Measurements from ENCODE around the gene RABGAP1L.

RABGAP1L gene

GRCh38 chr1:174746024-174746808 is 586.9 kb downstream of the RABGAP1L start:
- DNase-seq (ENCODE audit: low read depth in 2 of 2) = no peak
- no peak overlapping the region for H3K4me3 ChIP-seq (replicated peaks in 1 of 2; ENCODE audit: low read depth in 2 of 2, low read length in 2 of 2)
- TF ChIP-seq CTCF (IDR thresholded peaks at IDR 0.05; ENCODE audit: low read depth, low read length) = no peak

GRCh38 chr1:174747613-174748012 is 588.3 kb downstream of the RABGAP1L start:
- H3K4me3 ChIP-seq (replicated peaks in 1 of 2; ENCODE audit: low read depth in 2 of 2, low read length in 2 of 2) = no peak overlapping the region
- no peak for DNase-seq (ENCODE audit: low read depth in 2 of 2)
- TF ChIP-seq CTCF (IDR thresholded peaks at IDR 0.05; ENCODE audit: low read depth, low read length) = no peak

DNA sequence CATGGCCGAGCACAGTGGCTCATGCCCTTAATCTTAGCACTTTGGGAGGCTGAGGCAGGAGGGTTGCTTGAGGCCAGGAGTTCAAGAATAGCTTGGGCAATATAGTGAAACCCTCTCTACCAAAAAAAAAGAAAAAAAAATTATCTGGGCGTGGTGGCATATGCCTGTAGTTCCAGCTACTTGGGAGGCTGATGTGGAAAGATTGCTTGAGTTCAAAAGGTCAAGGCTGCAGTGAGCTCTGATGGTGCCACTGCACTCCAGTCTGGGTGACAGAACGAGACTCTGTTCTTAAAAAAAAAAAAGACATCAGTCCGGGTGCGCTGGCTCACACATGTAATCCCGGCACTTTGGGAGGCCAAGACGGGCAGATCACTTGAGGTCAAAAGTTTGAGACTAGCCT is 589.3 kb downstream of the RABGAP1L start:
- TF ChIP-seq CTCF (IDR thresholded peaks at IDR 0.05; ENCODE audit: low read depth, low read length) = no peak
- no peak for DNase-seq (ENCODE audit: low read depth in 2 of 2)
- H3K4me3 ChIP-seq (replicated peaks in 1 of 2; ENCODE audit: low read depth in 2 of 2, low read length in 2 of 2) = no peak overlapping the region

DNA sequence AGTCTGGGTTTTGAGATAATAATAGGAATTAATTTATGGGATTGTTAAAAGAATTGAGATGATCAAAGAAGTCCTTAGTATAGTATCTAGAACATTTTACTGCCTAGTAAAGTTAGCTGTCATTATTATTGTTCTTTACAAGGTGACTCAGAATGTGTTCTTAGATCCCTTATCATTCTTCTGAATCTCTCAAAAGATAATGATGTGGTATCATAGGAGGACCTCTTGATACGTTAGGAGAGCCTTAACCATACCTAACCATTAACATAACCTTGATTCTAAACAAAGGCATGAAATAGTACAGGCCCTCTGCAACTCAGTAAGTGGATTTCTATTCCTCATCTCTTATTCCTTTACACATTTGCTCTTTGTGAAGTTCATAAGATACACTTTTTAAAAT is 593.8 kb downstream of the RABGAP1L start:
- no peak for TF ChIP-seq CTCF (IDR thresholded peaks at IDR 0.05; ENCODE audit: low read depth, low read length)
- DNase-seq (ENCODE audit: low read depth in 2 of 2) = no peak
- H3K4me3 ChIP-seq (replicated peaks in 1 of 2; ENCODE audit: low read depth in 2 of 2, low read length in 2 of 2) = no peak overlapping the region

DNA sequence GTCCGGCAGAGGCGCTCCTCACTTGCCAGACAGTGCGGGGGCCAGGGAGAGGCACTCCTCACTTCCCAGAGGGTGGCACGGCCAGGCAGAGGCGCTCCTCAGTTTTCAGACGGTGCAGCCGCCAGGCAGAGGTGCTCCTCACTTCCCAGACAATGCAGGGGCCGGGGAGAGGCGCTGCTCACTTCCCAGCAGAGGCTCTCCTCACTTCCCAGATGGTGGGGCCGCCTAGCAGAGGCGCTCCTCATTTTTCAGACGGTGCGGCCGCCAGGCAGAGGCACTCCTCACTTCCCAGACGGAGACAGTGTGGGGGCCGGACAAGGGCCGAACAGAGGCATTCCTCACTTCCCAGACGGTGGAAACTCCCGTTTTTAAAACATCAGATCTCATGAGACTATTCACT is 602.0 kb downstream of the RABGAP1L start:
- H3K4me3 ChIP-seq (replicated peaks in 1 of 2; ENCODE audit: low read depth in 2 of 2, low read length in 2 of 2) = no peak overlapping the region
- no peak for TF ChIP-seq CTCF (IDR thresholded peaks at IDR 0.05; ENCODE audit: low read depth, low read length)
- DNase-seq (ENCODE audit: low read depth in 2 of 2) = no peak

GRCh38 chr1:174761901-174762585 is 602.7 kb downstream of the RABGAP1L start:
- no peak overlapping the region for H3K4me3 ChIP-seq (replicated peaks in 1 of 2; ENCODE audit: low read depth in 2 of 2, low read length in 2 of 2)
- no peak for TF ChIP-seq CTCF (IDR thresholded peaks at IDR 0.05; ENCODE audit: low read depth, low read length)
- no peak for DNase-seq (ENCODE audit: low read depth in 2 of 2)
